K562 (cell line): ENCODE measurements around the gene LITAF. TPM values are rescaled to one million over a fixed set of nuclear protein-coding genes. Genes with fewer than 3 reads are reported as not detected.

ENCODE experiments used
- CEBPB ChIP-seq: fragments of 450-650 bp; IDR thresholded peaks from 2 replicates; pipeline ENCODE4 v1.6.1; 2016; ENCODE audit warnings: missing genetic modification characterization, missing compliant biosample characterization
- DNMT1 ChIP-seq: fragments of 450-650 bp; IDR thresholded peaks from 2 replicates; pipeline ENCODE4 v1.6.1; 2016; ENCODE audit warnings: antibody characterized with exemption, mild to moderate bottlenecking
- HOXB6 ChIP-seq: fragments of 250-450 bp; sonication (Bioruptor Pico); IDR thresholded peaks from 2 replicates; pipeline ENCODE4 v1.5.1; 2022; ENCODE audit warnings: mild to moderate bottlenecking, borderline replicate concordance
- KAT2B ChIP-seq: IDR thresholded peaks from one replicate; pipeline ENCODE4 v1.6.1; 2012; ENCODE audit warnings: low read depth, mild to moderate bottlenecking, control low read depth, inconsistent platforms, low read length, moderate library complexity
- KDM5B ChIP-seq: fragments of 200-600 bp; sonication (generic); IDR thresholded peaks from 2 replicates; pipeline ENCODE4 v1.6.1; 2012; ENCODE audit warnings: low read depth, mild to moderate bottlenecking, moderate library complexity, low read length, control low read depth, inconsistent platforms; ENCODE audit not compliant: insufficient replicate concordance
- LARP7 ChIP-seq: fragments of 450-650 bp; IDR thresholded peaks from 2 replicates; pipeline ENCODE4 v1.6.1; 2016
- MYC ChIP-seq, 2 experiments: fragments of 250-450 bp in 1 of 2; sonication (Bioruptor Pico) in 1 of 2; IDR thresholded peaks; 2 replicates each; pipeline versions ENCODE4 v1.5.1 to v1.6.1; 2012 to 2021; ENCODE audit warnings: low read depth in 2 of 2, borderline replicate concordance in 1 of 2, improper control_type of control experiment in 1 of 2, low read length in 1 of 2, mild to moderate bottlenecking in 1 of 2, moderate library complexity in 1 of 2
- NCOA6 ChIP-seq: fragments of 450-650 bp; IDR thresholded peaks from 2 replicates; pipeline ENCODE4 v1.6.1; 2017; ENCODE audit warnings: mild to moderate bottlenecking
- PREB ChIP-seq: sonication (generic); formaldehyde crosslinking; IDR thresholded peaks from 2 replicates; pipeline ENCODE4 v1.8.1; 2023; ENCODE audit warnings: mild to moderate bottlenecking, missing genetic modification reagents
- RBBP5 ChIP-seq: fragments of 200-600 bp; sonication (generic); IDR thresholded peaks from 2 replicates; pipeline ENCODE4 v1.6.1; 2012; ENCODE audit warnings: borderline replicate concordance, mild to moderate bottlenecking, low read length, control low read depth, inconsistent platforms; ENCODE audit not compliant: insufficient read depth, poor library complexity, severe bottlenecking
- RBFOX2 ChIP-seq: fragments of 200-400 bp; formaldehyde crosslinking; IDR thresholded peaks from 2 replicates; pipeline ENCODE4 v1.6.1; 2017; ENCODE audit warnings: low read depth, mild to moderate bottlenecking, low read length, moderate library complexity
- SMAD2 ChIP-seq: fragments of 150-350 bp; IDR thresholded peaks from 2 replicates; pipeline ENCODE4 v1.6.1; 2014; ENCODE audit warnings: low read depth, mild to moderate bottlenecking, low read length
- SOX6 ChIP-seq: fragments of 450-650 bp; IDR thresholded peaks from 2 replicates; pipeline ENCODE4 v1.6.1; 2014; ENCODE audit warnings: mild to moderate bottlenecking
- YY1 ChIP-seq, 3 experiments: IDR thresholded peaks; 2 replicates each; pipeline ENCODE4 v1.6.1; 2011; ENCODE audit warnings: low read length in 2 of 3, mild to moderate bottlenecking in 2 of 3, moderate library complexity in 2 of 3, borderline replicate concordance in 1 of 3, control low read depth in 1 of 3, low read depth in 1 of 3; ENCODE audit not compliant: insufficient read depth in 3 of 3, insufficient replicate concordance in 2 of 3, control insufficient read depth in 1 of 3, insufficient read length in 1 of 3; ENCODE audit errors: extremely low read depth in 1 of 3
- ZBTB2 ChIP-seq: fragments of 450-650 bp; IDR thresholded peaks from 2 replicates; pipeline ENCODE4 v1.6.1; 2016; ENCODE audit warnings: antibody characterized with exemption
- ZBTB34 ChIP-seq: fragments of 250-450 bp; sonication (Bioruptor Pico); IDR thresholded peaks from 2 replicates; pipeline ENCODE4 v1.8.0; 2021; ENCODE audit warnings: mild to moderate bottlenecking, moderate library complexity
- ZNF184 ChIP-seq: sonication (generic); formaldehyde crosslinking; IDR thresholded peaks from 2 replicates; pipeline ENCODE4 v1.5.0; 2020; ENCODE audit warnings: missing genetic modification reagents
- ZNF277 ChIP-seq: fragments of 250-450 bp; sonication (Bioruptor Pico); IDR thresholded peaks from 2 replicates; pipeline ENCODE4 v1.8.0; 2022; ENCODE audit warnings: inconsistent platforms, mild to moderate bottlenecking, moderate library complexity, borderline replicate concordance
- ZNF311 ChIP-seq: fragments of 250-450 bp; sonication (Bioruptor Pico); IDR thresholded peaks from 2 replicates; pipeline ENCODE4 v1.4.0; 2020; ENCODE audit warnings: mild to moderate bottlenecking, moderate library complexity
- polyA plus RNA-seq, 8 experiments: library from polyadenylated mRNA; depleted of rRNA in 4 of 8; stranded (reverse) in 5 of 8; unstranded in 3 of 8; fragments of >200 nt; fragmentation: Nextera tagmentation in 2 of 8; fragmentation: Illumina TruSeq in 1 of 8; extraction: Ambion mirVana in 2 of 8; extraction: Trizol in 1 of 8; gene quantifications; 2 replicates each; pipeline versions ENCODE4 v1.2.1 to v1.2.3, GENCODE V29; 2011 to 2014; ENCODE audit warnings: inconsistent platforms in 1 of 8, missing spikeins in 1 of 8
- total RNA-seq, 7 experiments: library from RNA; depleted of rRNA in 6 of 7; stranded (reverse); fragments of >200 nt in 6 of 7; fragmentation: Illumina TruSeq in 2 of 7; extraction: Trizol in 2 of 7; gene quantifications; 2 replicates each; pipeline versions ENCODE4 v1.2.1 to v1.2.3, GENCODE V29; 2011 to 2021; ENCODE audit warnings: low replicate concordance in 1 of 7

Gene LITAF
- total and polyA plus RNA-seq, 9 of the 15 experiments (the other 6 are each of a cell fraction or from before 2014, with no cell fraction given) = 4.1 to 17.8 (median 11.9) TPM

- TF ChIP-seq SMAD2 (no peak), RBFOX2 (peak; percentile 68), RBBP5 (peak; percentile 59), NCOA6 (no peak), HOXB6 (no peak), PREB (CRISPR knock-in tag) (no peak), ZNF311 (CRISPR knock-in tag) (no peak), ZBTB34 (CRISPR knock-in tag) (no peak), KDM5B (no peak), YY1 (IDR thresholded peaks at IDR 0.05; ENCODE audit: borderline replicate concordance in 1 of 3, control insufficient read depth in 1 of 3, extremely low read depth in 1 of 3, insufficient read depth in 3 of 3, insufficient read length in 1 of 3, insufficient replicate concordance in 2 of 3, low read depth in 1 of 3, low read length in 2 of 3) (no peak), ZNF277 (CRISPR knock-in tag) (no peak), KAT2B (no peak), DNMT1 (no peak), SOX6 (peak; percentile 85), MYC (IDR thresholded peaks at IDR 0.05; ENCODE audit: low read depth, low read length) (peak; percentile 90), MYC (CRISPR knock-in tag; IDR thresholded peaks at IDR 0.05; ENCODE audit: borderline replicate concordance, low read depth) (peak; percentile 59; the same call in 1 of the 2 replicates), ZNF184 (no peak), ZBTB2 (peak; percentile 47; the same call in 1 of the 2 replicates), LARP7 (no peak), CEBPB (peak; percentile 24; the same call in 1 of the 2 replicates)
These were observed 26.9 kb upstream of the LITAF start (continued) for GRCh38 chr16:11613381-11614303.
